ENCODE data around the gene NUP85.
"Not testable (repeated sequence)": the region's sequence is repeated elsewhere in the genome, so short reads cannot be mapped to it uniquely, and the experiment has no call there.

- TF ChIP-seq POLR2A, CTCF (IDR thresholded peaks at IDR 0.05): not testable (repeated sequence)
Measured at GRCh38 chr17:75280189-75280588, 74.7 kb downstream of the NUP85 start.
